HCT116 (cell line): Measurements from ENCODE around the gene NDUFA3. TPM values are rescaled to one million over a fixed set of nuclear protein-coding genes. Genes with fewer than 3 reads are reported as not detected.

ENCODE experiments used
- ATAC-seq: fragments of 200-7000 bp; cut with Tn5 transposase; 2 replicates; pipeline ENCODE4 v1.9.1; 2020; ENCODE audit warnings: mild to moderate bottlenecking, moderate library complexity
- BruUV-seq: library from RNA; stranded (reverse); fragments of 400-500 nt; replicated peaks from 2 replicates; lab custom pipeline; 2021; lab: Mats Ljungman, UMichigan
- CTCF ChIA-PET: fragments of 300-600 bp; sonication (Branson Sonifier 250); formaldehyde crosslinking; loops from one replicate; lab custom pipeline; 2021; ENCODE audit warnings: antibody characterized with exemption; lab: Charles Lee
- POLR2A ChIA-PET: fragments of 300-600, 350-600 bp; sonication (Branson Sonifier 250); formaldehyde crosslinking; loops from one replicate; lab custom pipeline; 2021; ENCODE audit warnings: antibody characterized with exemption; lab: Charles Lee
- RAD21 ChIA-PET, 2 experiments: fragments of 300-600 bp; sonication (Branson Sonifier 250); formaldehyde crosslinking; loops; one replicate each; lab custom pipeline; 2023; ENCODE audit warnings: low total read pairs in 2 of 2; ENCODE audit not compliant: uncharacterized antibody in 2 of 2, unreplicated experiment in 2 of 2, low non-redundant PET in 1 of 2; lab: Charles Lee
- DNase-seq: peaks from one replicate; pipeline ENCODE4 v3.0.0-alpha.2; 2010; ENCODE audit warnings: low read depth, low spot score
- H2AFZ ChIP-seq: fragments of 200-600 bp; shearing (Covaris generic), sonication (generic); 2 replicates; pipeline ENCODE4 v1.6.1; 2017; ENCODE audit warnings: low read depth, mixed run types, mixed read lengths, antibody characterized with exemption, low read length; ENCODE audit not compliant: poor library complexity, severe bottlenecking
- H3K27ac ChIP-seq: 2 replicates; pipeline ENCODE4 v1.5.1; 2012; ENCODE audit warnings: low read depth, low read length
- H3K27me3 ChIP-seq: fragments of 200-600 bp; sonication (generic); 2 replicates; pipeline ENCODE4 v1.6.1; 2016; ENCODE audit warnings: mixed run types, low read length, mixed read lengths; ENCODE audit not compliant: insufficient read depth
- H3K36me3 ChIP-seq, 2 experiments: fragments of 200-500 bp in 1 of 2; fragments of 200-600 bp in 1 of 2; sonication (Bioruptor generic) in 1 of 2; sonication (generic) in 1 of 2; 2 replicates each; pipeline versions ENCODE4 v1.5.1 to v1.6.1; 2014 to 2016; ENCODE audit warnings: low read length in 2 of 2, inconsistent platforms in 1 of 2, mixed read lengths in 1 of 2, mixed run types in 1 of 2; ENCODE audit not compliant: insufficient read depth in 2 of 2, control insufficient read depth in 1 of 2
- H3K4me1 ChIP-seq, 2 experiments: fragments of 200-600 bp in 1 of 2; sonication (generic) in 1 of 2; 2 replicates each; pipeline versions ENCODE4 v1.5.1 to v1.6.1; 2012 to 2017; ENCODE audit warnings: low read length in 2 of 2, inconsistent platforms in 1 of 2, mild to moderate bottlenecking in 1 of 2, mixed read lengths in 1 of 2, mixed run types in 1 of 2, moderate library complexity in 1 of 2; ENCODE audit not compliant: insufficient read depth in 2 of 2, control insufficient read depth in 1 of 2
- H3K4me2 ChIP-seq: fragments of 200-600 bp; sonication (generic); 2 replicates; pipeline ENCODE4 v1.6.1; 2017; ENCODE audit warnings: mixed run types, low read length, mixed read lengths
- H3K4me3 ChIP-seq, 2 experiments: fragments of 200-600 bp in 1 of 2; sonication (generic) in 1 of 2; replicated peaks in 1 of 2; 2 replicates each; pipeline ENCODE4 v1.5.1; 2011 to 2016; ENCODE audit warnings: low read length in 2 of 2, control low read depth in 1 of 2, low read depth in 1 of 2, mild to moderate bottlenecking in 1 of 2, mixed read lengths in 1 of 2, mixed run types in 1 of 2
- H3K79me2 ChIP-seq: fragments of 200-600 bp; sonication (generic); 2 replicates; pipeline ENCODE4 v1.6.1; 2017; ENCODE audit warnings: mild to moderate bottlenecking, mixed run types, low read length, moderate library complexity, mixed read lengths; ENCODE audit not compliant: insufficient read depth
- H3K9ac ChIP-seq: fragments of 200-600 bp; sonication (generic); 2 replicates; pipeline ENCODE4 v1.6.1; 2016; ENCODE audit warnings: low read length, mixed read lengths
- H3K9me2 ChIP-seq: fragments of 200-600 bp; sonication (generic), shearing (Covaris generic); 2 replicates; pipeline ENCODE4 v1.6.1; 2017; ENCODE audit warnings: mixed run types, mild to moderate bottlenecking, moderate library complexity; ENCODE audit not compliant: insufficient read depth
- H3K9me3 ChIP-seq, 2 experiments: fragments of 200-500 bp in 1 of 2; fragments of 200-600 bp in 1 of 2; sonication (Bioruptor generic) in 1 of 2; sonication (generic) in 1 of 2; 2 replicates each; pipeline ENCODE4 v1.6.1; 2014 to 2017; ENCODE audit warnings: low read length in 2 of 2, mixed read lengths in 2 of 2, inconsistent platforms in 1 of 2, low read depth in 1 of 2, mild to moderate bottlenecking in 1 of 2, mixed run types in 1 of 2, moderate library complexity in 1 of 2; ENCODE audit not compliant: control insufficient read depth in 1 of 2, insufficient read depth in 1 of 2
- H4K20me1 ChIP-seq: fragments of 200-600 bp; sonication (generic), shearing (Covaris generic); 2 replicates; pipeline ENCODE4 v1.6.1; 2017; ENCODE audit warnings: mixed run types, mild to moderate bottlenecking, moderate library complexity; ENCODE audit not compliant: insufficient read depth
- CEBPB ChIP-seq: IDR thresholded peaks from 2 replicates; pipeline ENCODE4 v1.6.1; 2012; ENCODE audit warnings: low read depth
- EGR1 ChIP-seq: IDR thresholded peaks from 2 replicates; pipeline ENCODE4 v1.6.1; 2012; ENCODE audit warnings: low read depth
- ELF1 ChIP-seq: IDR thresholded peaks from 2 replicates; pipeline ENCODE4 v1.6.1; 2012; ENCODE audit warnings: low read depth, borderline replicate concordance
- EZH2 ChIP-seq: fragments of 200-600 bp; sonication (generic); IDR thresholded peaks from 2 replicates; pipeline ENCODE4 v1.6.1; 2017; ENCODE audit warnings: antibody characterized with exemption, mixed run types
- FOSL1 ChIP-seq: IDR thresholded peaks from 2 replicates; pipeline ENCODE4 v1.6.1; 2012; ENCODE audit warnings: low read depth
- JUND ChIP-seq: IDR thresholded peaks from 2 replicates; pipeline ENCODE4 v1.6.1; 2012
- POLR2AphosphoS5 ChIP-seq: IDR thresholded peaks from 2 replicates; pipeline ENCODE4 v1.6.1; 2011; ENCODE audit warnings: mild to moderate bottlenecking, low read depth, low read length, moderate library complexity
- RAD21 ChIP-seq: IDR thresholded peaks from 2 replicates; pipeline ENCODE4 v1.6.1; 2012; ENCODE audit warnings: low read depth, mild to moderate bottlenecking
- REST ChIP-seq: IDR thresholded peaks from 2 replicates; pipeline ENCODE4 v1.6.1; 2012; ENCODE audit warnings: low read depth
- SRF ChIP-seq: IDR thresholded peaks from 2 replicates; pipeline ENCODE4 v1.6.1; 2012; ENCODE audit warnings: low read depth
- TCF7L2 ChIP-seq: IDR thresholded peaks from 2 replicates; pipeline ENCODE4 v1.7.0; 2011; ENCODE audit warnings: borderline replicate concordance, inconsistent platforms; ENCODE audit not compliant: insufficient read depth, insufficient read length; ENCODE audit errors: extremely low read depth
- YY1 ChIP-seq: IDR thresholded peaks from 2 replicates; pipeline ENCODE4 v1.6.1; 2011; ENCODE audit warnings: low read length, low read depth, moderate library complexity, mild to moderate bottlenecking; ENCODE audit not compliant: insufficient replicate concordance; ENCODE audit errors: extremely low read depth
- intact Hi-C: fragments of 100-400 bp; cut with micrococcal nuclease; formaldehyde crosslinking; loops from 2 replicates; pipeline ENCODE4 v1.10.0; 2022
- total RNA-seq: library from RNA; stranded (reverse); gene quantifications from one replicate; pipeline ENCODE4 v1.2.1, GENCODE V29; 2021; ENCODE audit not compliant: unreplicated experiment
- TF ChIP-seq, protein P1 (sequence below): IDR thresholded peaks from 2 replicates; pipeline ENCODE4 v1.6.1; 2012

NDUFA3 gene
- total RNA-seq, 1 experiment from 2014 or later: 149 TPM

- intact Hi-C loops: no loop called here
- Histone ChIP-seq H3K27ac (no peak overlapping the region), H3K9me2 (no peaks in the 10 kb centered on the region), H3K27me3 (no peaks in the 10 kb centered on the region), H3K4me2 (no peak overlapping the region), H3K79me2 (peaks cover 5% of the 10 kb centered on the region; the same call in 1 of the 2 replicates), H3K36me3 (peaks cover 53 to 76% of the 10 kb centered on the region in 2 experiments; a peak in 3 of 4 replicates), H3K4me1 (no peaks in the 10 kb centered on the region), H3K9me3 (no peaks in the 10 kb centered on the region), H3K9ac (no peak overlapping the region), H2AFZ (no peak overlapping the region), H4K20me1 (no peaks in the 10 kb centered on the region), H3K4me3 (no peak overlapping the region)
- BruUV-seq: no TSS peak
- ChIA-PET CTCF (no interaction called here), RAD21 (no interaction called here), POLR2A (no interaction called here)
- TF ChIP-seq, protein P1, sequence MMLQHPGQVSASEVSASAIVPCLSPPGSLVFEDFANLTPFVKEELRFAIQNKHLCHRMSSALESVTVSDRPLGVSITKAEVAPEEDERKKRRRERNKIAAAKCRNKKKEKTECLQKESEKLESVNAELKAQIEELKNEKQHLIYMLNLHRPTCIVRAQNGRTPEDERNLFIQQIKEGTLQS: no peak
- TF ChIP-seq REST: no peak
- no peak for TF ChIP-seq ELF1
- no peak for TF ChIP-seq EZH2
- no peak for TF ChIP-seq SRF
- no peak for TF ChIP-seq RAD21
- TF ChIP-seq JUND: no peak
- TF ChIP-seq TCF7L2: no peak
- no peak for TF ChIP-seq FOSL1
- TF ChIP-seq EGR1: no peak
- TF ChIP-seq POLR2AphosphoS5: no peak
- TF ChIP-seq YY1: no peak
- TF ChIP-seq CEBPB: no peak
- DNase-seq (no peak), ATAC-seq (no peak)
Measured at GRCh38 chr19:54149021-54149812, 46.6 kb downstream of the NDUFA3 start.
